ENCODE measurements around the gene RAB17.

Gene RAB17

DNA sequence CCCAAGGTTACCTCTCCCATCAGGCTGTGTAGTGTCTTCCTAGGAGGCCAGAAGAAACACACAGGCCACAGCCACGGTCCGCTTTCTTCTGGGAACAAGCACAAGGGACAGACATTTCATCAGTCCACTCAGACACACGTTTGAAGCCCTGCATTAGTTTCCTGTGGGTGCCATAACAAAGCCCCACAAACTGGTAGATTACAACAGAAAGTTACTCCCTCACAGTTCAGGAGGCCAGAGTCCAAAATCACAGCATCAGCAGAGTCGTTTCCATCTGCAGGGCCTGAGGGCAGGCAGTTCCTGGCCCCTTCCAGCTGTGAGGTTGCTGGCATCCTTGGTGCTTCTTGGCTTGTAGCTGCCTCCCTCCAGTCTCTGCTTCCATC lies 32.9 kb downstream of the RAB17 start:
- Histone ChIP-seq H3K4me2 (ENCODE audit: low read length) (peak overlapping the region; percentile 83), H3K79me2 (ENCODE audit: low read length) (no peaks in the 10 kb centered on the region), H4K20me1 (ENCODE audit: insufficient read depth, low read length) (no peaks in the 10 kb centered on the region), H3K9ac (ENCODE audit: low read length) (peak overlapping the region; percentile 72), H2AFZ (ENCODE audit: low read depth, low read length) (0 out of 2 replicates have a peak overlapping the region, but pooled peaks have one; percentile 41), H3K36me3 (replicated peaks; ENCODE audit: low read depth, low read length) (no peaks in the 10 kb centered on the region), H3K9me3 (ENCODE audit: insufficient read depth, low read length) (0 out of 2 replicates have a peak, but pooled peaks cover 9% of the 10 kb centered on the region), H3K27me3 (ENCODE audit: low read depth, low read length) (no peaks in the 10 kb centered on the region), H3K4me1 (ENCODE audit: low read length) (peaks cover 31% of the 10 kb centered on the region), H3K27ac (ENCODE audit: low read length) (peak overlapping the region; percentile 98), H3K4me3 (ENCODE audit: low read length) (peak overlapping the region; percentile 54)
- TF ChIP-seq EZH2phosphoT487 (IDR thresholded peaks at IDR 0.05; ENCODE audit: low read depth), result no peak
- TF ChIP-seq, protein P1, sequence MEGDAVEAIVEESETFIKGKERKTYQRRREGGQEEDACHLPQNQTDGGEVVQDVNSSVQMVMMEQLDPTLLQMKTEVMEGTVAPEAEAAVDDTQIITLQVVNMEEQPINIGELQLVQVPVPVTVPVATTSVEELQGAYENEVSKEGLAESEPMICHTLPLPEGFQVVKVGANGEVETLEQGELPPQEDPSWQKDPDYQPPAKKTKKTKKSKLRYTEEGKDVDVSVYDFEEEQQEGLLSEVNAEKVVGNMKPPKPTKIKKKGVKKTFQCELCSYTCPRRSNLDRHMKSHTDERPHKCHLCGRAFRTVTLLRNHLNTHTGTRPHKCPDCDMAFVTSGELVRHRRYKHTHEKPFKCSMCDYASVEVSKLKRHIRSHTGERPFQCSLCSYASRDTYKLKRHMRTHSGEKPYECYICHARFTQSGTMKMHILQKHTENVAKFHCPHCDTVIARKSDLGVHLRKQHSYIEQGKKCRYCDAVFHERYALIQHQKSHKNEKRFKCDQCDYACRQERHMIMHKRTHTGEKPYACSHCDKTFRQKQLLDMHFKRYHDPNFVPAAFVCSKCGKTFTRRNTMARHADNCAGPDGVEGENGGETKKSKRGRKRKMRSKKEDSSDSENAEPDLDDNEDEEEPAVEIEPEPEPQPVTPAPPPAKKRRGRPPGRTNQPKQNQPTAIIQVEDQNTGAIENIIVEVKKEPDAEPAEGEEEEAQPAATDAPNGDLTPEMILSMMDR (IDR thresholded peaks at IDR 0.05; ENCODE audit: low read depth, low read length), result no peak

DNA sequence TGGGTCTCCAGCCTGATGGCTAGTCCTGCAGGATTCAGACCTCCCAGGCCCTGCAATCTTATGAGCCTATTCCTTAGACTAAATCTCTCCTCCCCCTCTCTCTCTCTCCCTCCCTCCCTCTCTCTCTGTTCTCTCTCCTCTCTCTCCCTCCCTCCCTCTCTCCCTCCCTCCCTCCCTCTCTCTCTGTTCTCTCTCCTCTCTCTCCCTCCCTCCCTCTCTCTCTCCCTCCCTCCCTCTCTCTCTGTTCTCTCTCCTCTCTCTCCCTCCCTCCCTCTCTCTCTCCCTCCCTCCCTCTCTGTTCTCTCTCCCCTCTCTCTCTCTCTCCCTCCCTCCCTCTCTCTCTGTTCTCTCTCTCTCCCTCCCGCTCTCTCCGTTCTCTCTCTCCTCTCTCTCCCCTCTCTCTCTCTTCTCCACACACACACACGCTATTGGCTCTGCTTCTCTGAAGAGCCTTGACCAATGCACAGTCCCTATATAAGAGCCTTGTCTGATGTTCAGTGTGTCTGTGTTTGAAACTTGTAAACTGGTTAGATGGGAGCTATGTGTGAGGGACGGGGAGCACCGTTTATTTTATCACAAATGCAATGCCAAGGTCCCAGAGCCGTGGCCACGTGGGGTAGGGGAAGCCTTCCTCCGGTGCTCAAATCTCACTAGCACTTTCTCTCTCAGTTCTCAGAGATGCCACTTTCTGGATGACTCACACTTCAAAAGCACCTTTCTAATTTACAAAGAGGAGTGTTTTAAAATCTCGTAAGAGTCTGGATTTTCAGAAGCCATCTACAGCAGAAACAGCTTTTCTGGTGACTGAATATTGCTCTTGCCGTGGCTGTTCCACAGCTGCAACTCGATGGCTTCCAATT lies 33.5 kb downstream of the RAB17 start:
- Histone ChIP-seq H3K4me1 (ENCODE audit: low read length) (peaks cover 31% of the 10 kb centered on the region), H3K79me2 (ENCODE audit: low read length) (no peaks in the 10 kb centered on the region), H3K27ac (ENCODE audit: low read length) (peak overlapping the region; percentile 98), H4K20me1 (ENCODE audit: insufficient read depth, low read length) (no peaks in the 10 kb centered on the region), H3K36me3 (replicated peaks; ENCODE audit: low read depth, low read length) (no peaks in the 10 kb centered on the region), H3K27me3 (ENCODE audit: low read depth, low read length) (no peaks in the 10 kb centered on the region), H3K9me3 (ENCODE audit: insufficient read depth, low read length) (0 out of 2 replicates have a peak, but pooled peaks cover 9% of the 10 kb centered on the region), H3K9ac (ENCODE audit: low read length) (peak overlapping the region; percentile 72), H2AFZ (ENCODE audit: low read depth, low read length) (peak overlapping the region; percentile 87; the same call in 1 of the 2 replicates), H3K4me3 (ENCODE audit: low read length) (peak overlapping the region; percentile 63), H3K4me2 (ENCODE audit: low read length) (peak overlapping the region; percentile 83)
- TF ChIP-seq, protein P1 (IDR thresholded peaks at IDR 0.05; ENCODE audit: low read depth, low read length), result no peak
- no peak for TF ChIP-seq EZH2phosphoT487 (IDR thresholded peaks at IDR 0.05; ENCODE audit: low read depth)

DNA sequence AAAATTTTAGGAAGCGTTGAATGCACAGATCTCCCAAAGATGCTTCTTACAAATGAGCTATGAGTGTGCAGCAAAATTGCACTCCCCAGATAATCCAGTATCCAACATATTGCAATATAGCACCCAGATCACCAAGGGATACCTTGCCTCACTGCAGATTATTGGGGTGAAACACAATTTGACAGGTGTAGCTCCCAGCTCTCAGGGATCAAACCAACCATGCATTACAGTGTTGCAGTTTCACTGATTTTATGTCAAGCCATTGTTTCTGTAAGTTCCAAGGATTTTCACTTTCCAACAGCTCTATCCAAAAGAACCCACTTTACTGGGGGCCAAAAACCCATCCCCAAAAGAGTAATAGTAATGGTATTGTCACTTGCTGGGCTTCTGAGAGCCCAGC lies 35.0 kb downstream of the RAB17 start:
- H3K9me3 ChIP-seq (ENCODE audit: insufficient read depth, low read length), result 0 out of 2 replicates have a peak, but pooled peaks cover 9% of the 10 kb centered on the region
- H3K27me3 ChIP-seq (ENCODE audit: low read depth, low read length), result no peaks in the 10 kb centered on the region
- no peaks in the 10 kb centered on the region for H4K20me1 ChIP-seq (ENCODE audit: insufficient read depth, low read length)
- H3K9ac ChIP-seq (ENCODE audit: low read length), result no peak overlapping the region
- H3K79me2 ChIP-seq (ENCODE audit: low read length), result no peaks in the 10 kb centered on the region
- H3K4me2 ChIP-seq (ENCODE audit: low read length), result no peak overlapping the region
- H3K4me1 ChIP-seq (ENCODE audit: low read length), result peaks cover 28% of the 10 kb centered on the region
- H2AFZ ChIP-seq (ENCODE audit: low read depth, low read length), result no peak overlapping the region
- TF ChIP-seq EZH2phosphoT487 (IDR thresholded peaks at IDR 0.05; ENCODE audit: low read depth), result no peak
- TF ChIP-seq, protein P1 (IDR thresholded peaks at IDR 0.05; ENCODE audit: low read depth, low read length), result no peak
- H3K27ac ChIP-seq (ENCODE audit: low read length), result no peak overlapping the region
- H3K36me3 ChIP-seq (replicated peaks; ENCODE audit: low read depth, low read length), result no peaks in the 10 kb centered on the region
- H3K4me3 ChIP-seq (ENCODE audit: low read length), result no peak overlapping the region

DNA sequence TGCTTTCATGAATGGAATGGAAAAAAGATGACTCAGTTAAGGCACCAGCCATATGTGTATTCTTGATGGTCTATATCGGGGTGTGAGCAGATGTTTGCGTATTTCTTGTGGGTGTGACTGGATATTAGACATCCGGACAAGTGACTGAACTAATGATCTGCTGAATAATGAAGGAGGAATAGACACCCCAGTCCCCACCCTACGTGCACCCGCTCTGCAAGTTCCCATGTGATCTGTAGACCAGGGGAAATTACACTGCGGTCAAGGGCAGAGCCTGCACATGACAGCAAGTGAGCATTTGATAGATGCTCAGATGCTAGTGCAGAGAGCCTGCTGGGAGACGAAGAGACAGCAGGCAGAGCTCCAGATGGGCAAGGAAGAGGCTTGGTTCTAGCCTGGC lies 36.6 kb downstream of the RAB17 start:
- Histone ChIP-seq H3K4me3 (ENCODE audit: low read length) (no peak overlapping the region), H2AFZ (ENCODE audit: low read depth, low read length) (no peak overlapping the region), H3K4me2 (ENCODE audit: low read length) (no peak overlapping the region), H3K4me1 (ENCODE audit: low read length) (peaks cover 28% of the 10 kb centered on the region), H3K36me3 (replicated peaks; ENCODE audit: low read depth, low read length) (no peaks in the 10 kb centered on the region), H3K9ac (ENCODE audit: low read length) (no peak overlapping the region), H3K79me2 (ENCODE audit: low read length) (no peaks in the 10 kb centered on the region), H4K20me1 (ENCODE audit: insufficient read depth, low read length) (no peaks in the 10 kb centered on the region), H3K27me3 (ENCODE audit: low read depth, low read length) (no peaks in the 10 kb centered on the region), H3K9me3 (ENCODE audit: insufficient read depth, low read length) (0 out of 2 replicates have a peak, but pooled peaks cover 9% of the 10 kb centered on the region), H3K27ac (ENCODE audit: low read length) (peak overlapping the region; percentile 20; the same call in 1 of the 2 replicates)
- no peak for TF ChIP-seq EZH2phosphoT487 (IDR thresholded peaks at IDR 0.05; ENCODE audit: low read depth)
- TF ChIP-seq, protein P1 (IDR thresholded peaks at IDR 0.05; ENCODE audit: low read depth, low read length), result no peak

All from OCI-LY3 (cell line).